AML-193 (cell line): ENCODE measurements around the gene DSG1.
A peak's percentile ranks its signal among the peaks of the same experiment; 100 is the strongest.
"Not testable (repeated sequence)": the region's sequence is repeated elsewhere in the genome, so short reads cannot be mapped to it uniquely, and the experiment has no call there.

ENCODE experiments used
- DNase-seq, 2 experiments: peaks; one replicate each; lab custom pipeline; 2025; lab: John Stamatoyannopoulos, UW

The DSG1 gene

GRCh38 chr18:31317860-31318259 is at the start of gene DSG1:
Gene DSG1 (plus strand): TSS chr18:31318160. CDS start chr18:31318301, 141 bp downstream.
- no peak for DNase-seq

- DNase-seq: no peak
Observed at GRCh38 chr18:31268985-31269406, 49.0 kb upstream of the DSG1 start.

GRCh38 chr18:31269566-31269965 is 48.4 kb upstream of the DSG1 start:
- DNase-seq: no peak

GRCh38 chr18:31270578-31270977 is 47.4 kb upstream of the DSG1 start:
- no peak for DNase-seq

GRCh38 chr18:31273812-31274527 is 44.0 kb upstream of the DSG1 start:
- DNase-seq: no peak

GRCh38 chr18:31274931-31275330 is 43.0 kb upstream of the DSG1 start:
- DNase-seq: no peak

GRCh38 chr18:31275722-31276463 is 42.1 kb upstream of the DSG1 start:
- DNase-seq: peak; percentile 18 to 48

- no peak for DNase-seq
Observed at GRCh38 chr18:31278609-31279071, 39.3 kb upstream of the DSG1 start.

- no peak for DNase-seq
Observed at GRCh38 chr18:31280502-31280901, 37.5 kb upstream of the DSG1 start.

GRCh38 chr18:31281437-31281836 is 36.5 kb upstream of the DSG1 start:
- DNase-seq: no peak

- not testable (repeated sequence) for DNase-seq
Observed at GRCh38 chr18:31289446-31289845, 28.5 kb upstream of the DSG1 start.

GRCh38 chr18:31291688-31292087 is 26.3 kb upstream of the DSG1 start:
- no peak for DNase-seq

- DNase-seq: no peak
Observed at GRCh38 chr18:31294199-31294747, 23.7 kb upstream of the DSG1 start.

- no peak for DNase-seq
Observed at GRCh38 chr18:31297248-31297647, 20.7 kb upstream of the DSG1 start.

- no peak for DNase-seq
Observed at GRCh38 chr18:31301201-31301655, 16.7 kb upstream of the DSG1 start.

GRCh38 chr18:31302991-31303390 is 15.0 kb upstream of the DSG1 start:
- DNase-seq: no peak

GRCh38 chr18:31303771-31304170 is 14.2 kb upstream of the DSG1 start:
- no peak for DNase-seq

- DNase-seq: no peak
Observed at GRCh38 chr18:31309115-31309514, 8.8 kb upstream of the DSG1 start.

- no peak for DNase-seq
Observed at GRCh38 chr18:31316974-31317373, 986 bp upstream of the DSG1 start.

- DNase-seq: no peak
Observed at GRCh38 chr18:31321719-31322118, 3.8 kb downstream of the DSG1 start.

GRCh38 chr18:31325051-31325450 is 7.1 kb downstream of the DSG1 start:
- no peak for DNase-seq

GRCh38 chr18:31329787-31330438 is 12.0 kb downstream of the DSG1 start:
- DNase-seq: no peak
